SK-MEL-5 (cell line): ENCODE measurements around the gene COA1. TPM values are rescaled to one million over a fixed set of nuclear protein-coding genes. Genes with fewer than 3 reads are reported as not detected.
A peak's percentile ranks its signal among the peaks of the same experiment; 100 is the strongest.
"Not testable (repeated sequence)": the region's sequence is repeated elsewhere in the genome, so short reads cannot be mapped to it uniquely, and the experiment has no call there.

Experiments
- DNase-seq: peaks from one replicate; pipeline ENCODE4 v3.0.0-alpha.2; 2016; ENCODE audit warnings: low read depth, low spot score
- in situ Hi-C: cut with HindIII; loops from 2 replicates; pipeline ENCODE4 v1.10.0; 2016; ENCODE audit warnings: low sequenced_read_pairs, high pct_unique_total_duplicates, low pct_unique_long_range_greater_than_20kb
- total RNA-seq: library from RNA; depleted of rRNA; stranded (reverse); fragments of >200 nt; shearing (Covaris generic); gene quantifications from 2 replicates; pipeline ENCODE4 v1.2.3, GENCODE V29; 2014

The COA1 gene
- total RNA-seq, 1 experiment from 2014 or later, result 79.6 TPM

DNA sequence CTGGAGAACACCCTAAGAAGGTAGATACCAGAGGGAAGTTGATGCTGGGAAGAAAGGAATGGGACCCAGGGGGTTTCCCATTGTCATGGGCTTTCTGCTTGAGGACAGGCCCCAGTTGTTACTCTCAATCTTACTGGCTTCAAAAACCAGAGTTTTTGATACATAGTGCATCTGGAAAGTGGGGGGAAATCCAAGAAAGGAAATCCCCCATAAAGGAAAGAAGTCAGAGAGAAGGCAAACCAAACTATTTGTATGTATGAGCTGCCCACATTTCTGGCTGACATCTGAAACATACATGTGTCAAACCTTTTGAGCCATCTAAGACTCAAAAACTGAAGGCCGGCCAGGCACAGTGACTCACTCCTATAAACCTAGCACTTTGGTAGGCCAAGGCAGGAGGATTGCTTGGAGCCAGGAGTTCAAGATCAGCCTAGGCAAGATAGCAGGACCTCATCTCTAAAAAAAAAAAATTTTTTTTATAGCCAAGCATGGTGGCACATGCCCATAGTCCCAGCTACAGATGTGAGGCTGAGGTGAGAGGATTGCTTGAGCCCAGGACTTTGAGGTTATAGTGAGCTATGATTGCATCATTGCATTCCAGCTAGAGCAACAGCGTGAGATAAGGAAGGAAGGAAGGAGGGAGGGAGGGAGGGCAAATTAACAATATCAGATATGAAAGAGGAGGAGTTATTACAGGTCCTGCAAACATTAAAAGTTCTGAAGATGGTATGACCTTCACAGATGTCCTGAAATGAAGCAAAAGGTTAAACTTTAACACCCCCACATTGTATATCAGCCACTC, 6.7 kb upstream of the COA1 start:
- DNase-seq, result no peak
- in situ Hi-C loops, result no loop called here

DNA sequence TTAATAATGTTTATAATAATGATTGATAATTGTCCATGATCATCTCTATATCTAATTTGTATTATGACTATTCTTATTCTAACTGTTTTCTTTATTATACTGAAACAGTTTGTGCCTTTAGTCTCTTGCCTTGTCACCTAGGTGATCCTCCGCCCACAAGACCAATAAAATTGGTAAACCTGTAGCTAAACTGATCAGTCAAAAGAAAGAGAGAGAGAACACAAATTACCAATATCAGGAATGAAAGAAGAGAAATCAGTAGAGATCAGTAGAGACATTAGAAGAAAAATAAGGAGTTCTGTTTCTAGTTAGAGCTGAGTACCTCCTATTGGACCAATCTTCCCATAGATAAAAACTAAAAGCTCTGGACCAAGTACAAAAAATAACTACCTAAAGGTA, 6.1 kb upstream of the COA1 start:
- in situ Hi-C loops, result no loop called here
- DNase-seq, result no peak

DNA sequence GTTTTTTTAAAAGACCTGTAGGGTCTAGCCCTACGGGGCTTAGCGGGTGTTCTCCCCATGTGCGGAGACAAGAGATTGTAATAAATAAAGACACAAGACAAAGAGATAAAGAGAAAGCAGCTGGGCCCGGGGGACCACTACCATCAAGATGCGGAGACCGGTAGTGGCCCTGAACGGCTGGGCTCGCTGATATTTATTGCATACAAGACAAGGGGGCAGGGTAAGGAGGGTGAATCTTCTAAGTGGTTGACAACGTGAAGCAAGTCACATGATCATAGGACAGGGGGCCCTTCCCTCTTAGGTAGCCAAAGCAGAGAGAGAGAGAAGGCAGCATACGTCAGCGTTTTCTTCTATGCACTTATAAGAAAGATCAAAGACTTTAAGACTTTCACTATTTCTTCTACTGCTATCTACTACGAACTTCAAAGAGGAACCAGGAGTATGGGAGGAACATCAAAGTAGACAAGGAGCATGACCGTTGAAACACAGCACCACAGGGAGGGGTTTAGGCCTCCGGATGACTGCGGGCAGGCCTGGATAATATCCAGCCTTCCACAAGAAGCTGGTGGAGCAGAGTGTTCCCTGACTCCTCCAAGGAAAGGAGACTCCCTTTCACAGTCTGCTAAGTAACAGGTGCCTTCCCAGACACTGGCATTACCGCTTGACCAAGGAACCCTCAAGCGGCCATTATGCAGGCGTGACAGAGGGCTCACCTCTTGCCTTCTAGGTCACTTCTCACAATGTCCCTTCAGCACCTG, 5.4 kb upstream of the COA1 start:
- DNase-seq, in situ Hi-C loops: not testable (repeated sequence)

DNA sequence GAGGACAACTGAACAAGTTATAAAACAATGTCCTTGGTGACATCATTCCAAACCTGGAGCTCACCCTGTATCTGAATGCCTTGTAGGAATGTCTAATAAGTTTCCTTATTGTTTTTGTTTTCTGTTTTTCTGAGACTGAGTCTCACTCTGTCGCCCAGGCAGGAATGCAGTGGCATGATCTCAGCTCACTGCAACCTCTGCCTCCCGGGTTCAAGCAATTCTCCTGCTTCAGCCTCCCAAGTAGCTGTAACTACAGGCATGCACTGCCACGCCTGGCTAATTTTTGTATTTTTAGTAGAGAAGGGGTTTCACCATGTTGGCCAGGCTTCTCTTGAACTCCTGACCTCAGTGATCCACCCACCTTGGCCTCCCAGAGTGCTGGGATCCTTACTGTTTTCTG, 2.2 kb upstream of the COA1 start:
- in situ Hi-C loops, DNase-seq: not testable (repeated sequence)

DNA sequence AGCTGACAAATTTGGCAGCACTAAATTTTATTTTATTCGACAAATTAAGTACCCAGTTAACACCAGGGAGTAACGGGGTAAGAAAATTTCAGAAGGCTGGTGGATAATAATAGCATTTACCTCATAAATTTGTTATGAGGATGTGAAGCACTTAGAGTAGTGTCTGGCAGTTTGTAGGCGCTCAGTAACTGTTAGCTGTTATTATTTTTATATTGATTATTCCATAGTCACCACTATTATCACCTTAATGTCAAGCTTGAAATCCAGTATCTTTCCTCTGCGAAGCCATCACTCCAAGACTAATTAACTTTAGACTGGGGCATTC, 563 bp upstream of the COA1 start:
- in situ Hi-C loops, result no loop called here
- no peak for DNase-seq

DNA sequence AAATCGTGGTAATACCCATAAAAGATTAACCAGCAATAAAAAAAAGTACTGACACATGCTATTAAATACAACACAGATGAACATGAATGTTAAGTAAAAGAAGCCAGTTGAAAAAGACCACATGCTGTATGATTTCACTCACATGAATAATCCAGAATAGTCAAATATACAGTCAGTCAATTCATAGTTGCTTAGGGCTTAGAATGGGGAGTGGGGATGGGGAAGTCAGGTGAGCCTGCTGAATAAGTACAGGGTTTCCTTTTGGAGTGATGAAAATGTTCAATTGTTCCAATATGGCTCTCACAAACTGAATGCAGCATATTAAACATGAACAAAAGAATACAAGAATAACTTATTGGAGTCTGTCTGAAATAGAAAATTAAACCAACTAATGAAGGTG, 1.8 kb downstream of the COA1 start:
- DNase-seq, result peak; percentile 38
- in situ Hi-C loops, result no loop called here

DNA sequence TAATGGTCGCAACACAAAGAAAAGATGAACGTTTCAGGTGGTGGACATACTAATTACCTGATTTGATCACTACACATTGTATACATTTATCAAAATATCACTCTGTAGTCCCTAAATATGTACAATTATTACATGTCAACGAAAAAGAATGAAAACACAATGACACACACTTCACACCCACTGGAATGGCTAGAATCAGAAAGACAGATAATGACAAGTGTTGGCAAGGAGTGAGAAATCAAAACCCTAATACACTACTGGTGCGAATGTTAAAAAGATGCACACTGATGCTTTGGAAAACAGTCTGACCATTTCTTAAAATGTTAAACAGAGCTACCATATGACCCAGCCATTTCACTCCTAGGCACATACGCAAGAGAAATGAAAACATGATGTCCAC, 2.3 kb downstream of the COA1 start:
- in situ Hi-C loops, result no loop called here

DNA sequence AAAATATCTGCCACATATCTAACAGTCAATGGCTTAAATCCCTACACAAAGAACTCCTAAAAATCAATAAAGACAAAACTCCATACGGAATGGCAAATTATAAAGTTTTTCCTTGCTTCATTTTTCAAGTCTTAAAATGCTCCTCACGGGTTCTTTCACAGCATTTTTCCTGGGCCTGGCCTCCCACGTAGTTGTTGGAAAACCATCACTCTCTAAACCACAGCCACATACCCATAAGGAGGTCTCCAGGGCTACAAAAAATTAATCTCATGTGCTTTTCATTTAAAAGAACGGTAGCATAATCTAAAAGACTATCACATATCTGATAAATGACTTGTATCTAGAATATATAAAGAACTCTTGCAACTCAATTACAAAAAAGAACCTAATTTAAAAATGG, 2.9 kb downstream of the COA1 start:
- in situ Hi-C loops, result no loop called here
- no peak for DNase-seq

More for the DNA sequence above, 2.3 kb downstream of the COA1 start:
- DNase-seq, result no peak

DNA sequence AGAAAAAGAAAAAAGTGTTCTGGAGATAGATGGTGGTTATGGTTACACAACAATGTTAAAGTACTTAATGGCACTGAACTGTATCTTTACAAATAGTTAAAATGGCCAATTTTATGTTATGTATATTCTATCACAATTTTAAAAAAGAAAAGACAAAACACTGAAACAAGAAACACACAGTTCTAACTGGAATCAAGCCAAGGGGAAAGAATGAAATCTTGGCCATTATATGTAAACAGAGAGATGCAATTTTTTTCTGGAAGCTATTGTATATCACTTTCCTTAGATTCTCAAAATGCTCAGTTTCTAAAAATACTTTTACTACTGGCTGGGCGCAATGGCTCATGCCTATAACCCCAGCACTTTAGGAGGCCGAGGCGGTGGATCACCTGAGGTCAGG, 4.1 kb downstream of the COA1 start:
- in situ Hi-C loops, result no loop called here
- DNase-seq, result no peak

DNA sequence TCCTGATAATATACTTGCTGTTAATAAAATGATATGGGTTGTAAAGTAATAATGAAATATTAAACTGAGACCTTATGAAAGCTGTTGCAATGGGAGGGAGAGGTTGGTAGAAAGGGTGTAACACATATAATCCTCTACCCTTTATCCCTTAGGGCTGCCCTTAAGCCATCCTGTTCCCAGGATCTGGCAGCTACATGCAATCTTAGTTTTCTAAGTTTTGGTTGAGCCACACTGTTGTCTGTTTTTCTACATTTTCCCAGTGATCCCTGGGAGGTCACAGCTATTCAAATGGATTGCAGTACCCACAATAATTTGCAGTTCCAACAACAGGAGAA, 6.3 kb downstream of the COA1 start:
- in situ Hi-C loops, result loop anchor here (25.0 kb wide), 1 partner anchor 786 kb away; the partner anchor contains the start of genes MRPL32 and PSMA2

DNA sequence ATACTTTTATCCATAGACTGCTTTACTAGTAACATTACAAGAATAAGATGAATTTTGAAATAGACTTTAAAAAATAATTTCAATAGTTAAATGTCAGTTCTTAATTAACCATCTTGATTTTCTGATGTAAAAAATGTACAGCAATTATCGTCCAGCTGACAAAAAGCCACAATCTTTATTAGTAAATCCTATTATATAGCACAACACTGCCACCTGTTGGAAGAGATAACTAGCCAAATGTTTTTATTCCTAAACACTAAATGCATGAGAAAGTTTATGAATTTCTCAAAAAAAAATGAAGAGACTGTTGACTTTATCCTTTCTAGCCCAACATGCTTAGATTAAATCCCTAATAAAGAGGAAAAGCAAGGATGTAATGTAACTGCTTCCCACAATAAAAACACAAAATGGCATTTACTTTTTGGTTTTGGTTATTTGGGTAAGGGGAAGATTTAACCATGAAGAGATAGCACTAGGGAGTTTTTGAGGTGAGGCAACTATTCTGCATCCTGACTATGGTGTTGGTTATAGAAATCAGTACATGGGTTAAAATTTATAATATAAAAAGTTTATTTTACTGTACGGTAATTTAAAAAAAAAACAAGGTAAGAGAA, 8.0 kb downstream of the COA1 start:
- peak; percentile 73 for DNase-seq
- in situ Hi-C loops, result loop anchor here (25.0 kb wide), 1 partner anchor 784 kb away; the partner anchor contains the start of genes MRPL32 and PSMA2

More for the DNA sequence above, 6.3 kb downstream of the COA1 start:
- DNase-seq, result no peak

DNA sequence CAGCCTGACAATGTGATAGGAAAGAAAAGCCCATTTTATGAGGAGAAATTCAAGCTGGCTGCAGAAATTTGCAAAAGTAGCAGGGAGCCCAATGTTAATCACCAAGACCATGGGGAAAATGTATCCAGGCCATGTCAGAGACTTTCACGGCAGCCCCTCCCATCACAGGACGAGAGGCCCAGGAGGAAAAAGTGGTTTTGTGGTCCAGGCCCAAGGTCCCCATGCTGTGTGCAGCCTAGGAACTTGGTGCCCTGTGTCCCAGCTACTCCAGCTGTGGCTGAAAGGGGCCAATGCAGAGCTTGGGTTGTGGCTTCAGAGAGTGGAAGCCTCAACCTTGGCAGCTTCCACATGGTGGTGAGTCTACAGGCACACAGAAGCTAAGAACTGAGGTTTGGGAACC, 12.7 kb downstream of the COA1 start:
- DNase-seq, result no peak
- in situ Hi-C loops, result loop anchor here (25.0 kb wide), 1 partner anchor 779 kb away; the partner anchor contains the start of genes MRPL32 and PSMA2

DNA sequence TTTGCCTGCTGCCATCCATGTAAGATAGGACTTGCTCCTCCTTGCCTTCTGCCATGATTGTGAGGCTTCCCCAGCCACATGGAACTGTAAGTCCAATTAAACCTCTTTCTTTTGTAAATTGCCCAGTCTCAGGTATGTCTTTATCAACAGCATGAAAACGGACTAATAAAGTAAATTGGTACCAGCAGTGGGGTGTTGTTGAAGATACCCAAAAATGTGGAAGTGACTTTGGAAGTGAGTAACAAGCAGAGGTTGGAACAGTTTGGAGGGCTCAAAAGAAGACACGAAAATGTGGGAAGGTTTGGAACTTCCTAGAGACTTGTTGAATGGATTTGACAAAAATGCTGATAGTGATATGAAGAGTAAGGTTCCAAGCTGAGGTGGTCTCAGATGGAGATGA, 13.4 kb downstream of the COA1 start:
- in situ Hi-C loops, result loop anchor here (25.0 kb wide), 1 partner anchor 779 kb away; the partner anchor contains the start of genes MRPL32 and PSMA2
- not testable (repeated sequence) for DNase-seq

DNA sequence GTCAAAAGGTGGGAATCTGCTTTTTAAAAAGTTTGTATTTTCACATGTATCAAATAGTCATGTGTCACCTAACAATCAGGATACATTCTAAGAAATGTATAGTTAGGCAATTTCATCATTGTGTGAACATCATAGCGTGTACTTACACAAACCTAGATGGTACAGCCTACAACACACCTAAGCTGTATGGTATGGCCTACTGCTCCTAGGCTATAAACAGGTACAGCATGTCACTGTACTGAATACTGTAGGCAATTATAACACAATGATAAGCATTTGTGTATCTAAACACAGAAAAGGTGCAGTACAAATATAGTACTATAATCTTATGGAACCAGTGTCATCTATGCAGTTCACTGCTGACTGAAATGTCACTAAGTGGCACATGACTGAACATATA, 17.8 kb downstream of the COA1 start:
- in situ Hi-C loops, result loop anchor here (25.0 kb wide), 1 partner anchor 774 kb away; the partner anchor contains the start of genes MRPL32 and PSMA2
- no peak for DNase-seq

DNA sequence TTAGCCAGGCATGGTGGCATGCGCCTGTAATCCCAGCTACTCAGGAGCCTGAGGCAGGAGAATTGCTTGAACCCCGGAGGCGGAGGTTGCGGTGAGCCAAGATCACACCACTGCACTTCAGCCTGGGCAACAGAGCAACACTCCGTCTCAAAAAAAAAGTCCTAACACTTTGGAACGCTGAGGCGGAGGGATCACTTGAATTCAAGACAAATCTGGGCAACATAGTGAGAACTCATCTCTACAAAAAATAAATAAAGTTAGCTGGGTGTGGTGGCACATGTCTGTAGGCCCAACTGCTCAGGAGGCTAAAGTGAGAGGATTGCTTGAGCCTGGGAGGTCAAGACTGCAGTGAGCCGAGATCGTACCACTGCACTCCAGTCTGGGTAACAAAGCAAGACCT, 21.3 kb downstream of the COA1 start:
- in situ Hi-C loops, result loop anchor here (25.0 kb wide), 1 partner anchor 771 kb away; the partner anchor contains the start of genes MRPL32 and PSMA2
- DNase-seq, result not testable (repeated sequence)

DNA sequence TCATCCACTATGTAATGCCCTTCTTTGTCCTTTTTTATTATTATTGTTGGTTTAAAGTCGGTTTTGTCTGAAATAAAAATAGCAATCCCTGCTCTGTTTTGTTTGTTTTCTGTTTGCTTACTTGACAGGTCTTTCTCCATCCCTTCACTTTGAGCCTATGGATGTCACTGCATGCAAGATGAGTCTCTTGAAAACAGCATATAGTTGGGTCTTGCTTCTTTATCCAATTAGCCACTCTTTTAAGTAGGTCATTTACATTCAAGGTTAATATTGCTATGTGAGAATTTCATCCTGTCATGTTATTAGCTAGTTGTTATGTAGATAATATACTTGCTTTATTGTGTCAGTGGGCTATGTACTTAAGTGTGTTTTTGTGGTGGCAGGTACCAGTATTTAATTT, 25.8 kb downstream of the COA1 start:
- in situ Hi-C loops, result loop anchor here (25.0 kb wide), 1 partner anchor 766 kb away; the partner anchor contains the start of genes MRPL32 and PSMA2

DNA sequence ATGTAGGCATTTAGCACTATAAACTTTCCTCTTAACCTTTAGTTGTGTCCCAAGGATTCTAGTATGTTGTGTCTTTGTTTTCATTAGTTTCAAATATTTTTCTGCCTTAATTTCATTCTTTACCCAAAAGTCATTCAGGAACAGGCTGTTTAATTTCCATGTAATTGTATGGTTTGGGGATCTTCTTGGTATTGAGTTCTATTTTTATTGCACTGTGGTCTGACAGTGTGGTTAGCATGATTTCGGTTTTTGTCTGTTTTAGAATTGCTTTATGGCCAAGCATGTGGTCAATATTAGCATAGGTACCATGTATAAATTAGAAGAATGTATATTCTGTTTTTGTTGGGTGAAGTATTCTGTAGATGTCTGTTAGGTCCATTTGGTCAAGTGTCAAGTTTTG, 26.3 kb downstream of the COA1 start:
- no peak for DNase-seq
- in situ Hi-C loops, result loop anchor here (25.0 kb wide), 1 partner anchor 766 kb away; the partner anchor contains the start of genes MRPL32 and PSMA2

More for the DNA sequence above, 25.8 kb downstream of the COA1 start:
- DNase-seq, result no peak

DNA sequence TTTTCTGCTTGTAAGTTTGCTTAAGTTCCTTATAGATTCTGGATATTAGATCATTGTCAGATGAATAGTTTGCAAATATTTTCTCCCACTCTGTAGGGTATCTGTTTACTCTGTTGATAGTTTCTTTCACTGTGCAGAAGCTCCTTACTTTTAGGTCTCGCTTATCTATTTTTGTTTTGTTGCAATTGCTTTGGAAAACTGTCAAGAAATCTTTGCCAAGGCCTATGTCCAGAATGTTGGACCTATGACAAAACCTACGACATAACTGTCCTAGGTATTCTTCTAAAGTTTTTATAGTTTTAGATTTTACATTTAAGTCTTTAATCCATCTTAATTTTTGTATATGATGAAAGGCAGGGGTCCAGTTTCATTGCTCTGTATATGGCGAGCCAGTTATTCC, 27.4 kb downstream of the COA1 start:
- in situ Hi-C loops, result loop anchor here (25.0 kb wide), 1 partner anchor 765 kb away; the partner anchor contains the start of genes MRPL32 and PSMA2

More for the DNA sequence above, 27.4 kb downstream of the COA1 start:
- DNase-seq, result no peak
